Activated T-cell treated with anti-CD3 and anti-CD28 coated beads, Interleukin-2, amount 50 U/mL, for 4 hours (primary cell): ENCODE results near the gene DYNC1I1. TPM values are rescaled to one million over a fixed set of nuclear protein-coding genes. Genes with fewer than 3 reads are reported as not detected.
A peak's percentile ranks its signal among the peaks of the same experiment; 100 is the strongest.

Source experiments
- ATAC-seq, 2 donors: fragments of 200-7000 bp; cut with Tn5 transposase; one replicate each; pipeline ENCODE4 v1.10.0; 2021
- DNase-seq: peaks from one replicate; pipeline ENCODE4 v3.0.0-alpha.2; 2020
- H3K27me3 Mint-ChIP-seq: one replicate; pipeline ENCODE4 v1.8.0; 2021; ENCODE audit warnings: low read depth, mixed read lengths
- H3K36me3 Mint-ChIP-seq: one replicate; pipeline ENCODE4 v1.8.0; 2022; ENCODE audit warnings: mixed read lengths; ENCODE audit not compliant: insufficient read depth
- H3K4me1 Mint-ChIP-seq: one replicate; pipeline ENCODE4 v1.8.0; 2021; ENCODE audit warnings: low read depth, mixed read lengths
- H3K4me3 Mint-ChIP-seq: one replicate; pipeline ENCODE4 v1.8.0; 2021; ENCODE audit warnings: mild to moderate bottlenecking, moderate library complexity, mixed read lengths
- H3K9me3 Mint-ChIP-seq: one replicate; pipeline ENCODE4 v1.8.0; 2021; ENCODE audit warnings: mixed read lengths
- total RNA-seq, 3 donors: library from RNA; stranded (reverse); gene quantifications; one replicate each; pipeline ENCODE4 v1.2.1, GENCODE V29; 2021

The DYNC1I1 gene
- total RNA-seq, result not detected

- peak; percentile 69 to 79 for ATAC-seq
- Mint-ChIP-seq H3K36me3 (no peaks in the 10 kb centered on the region), H3K27me3 (peaks cover 31% of the 10 kb centered on the region), H3K9me3 (no peaks in the 10 kb centered on the region), H3K4me1 (no peaks in the 10 kb centered on the region), H3K4me3 (peak within 1 kb of the TSS; percentile 45)
- DNase-seq, result peak; percentile 5
Measured at GRCh38 chr7:95772298-95772770, at the start of gene DYNC1I1. Gene DYNC1I1 (plus strand): TSS chr7:95772554. CDS start chr7:95804730, 32,176 bp downstream.

GRCh38 chr7:95723583-95724180 is 48.7 kb upstream of the DYNC1I1 start:
- ATAC-seq, result no peak
- H3K4me3 Mint-ChIP-seq, result no peak overlapping the region
- H3K4me1 Mint-ChIP-seq, result no peaks in the 10 kb centered on the region
- no peaks in the 10 kb centered on the region for H3K9me3 Mint-ChIP-seq
- H3K36me3 Mint-ChIP-seq, result no peaks in the 10 kb centered on the region
- no peak for DNase-seq
- H3K27me3 Mint-ChIP-seq, result peaks cover 3% of the 10 kb centered on the region

- Mint-ChIP-seq H3K27me3 (peaks cover 3% of the 10 kb centered on the region), H3K4me1 (no peaks in the 10 kb centered on the region), H3K36me3 (no peaks in the 10 kb centered on the region), H3K9me3 (no peaks in the 10 kb centered on the region), H3K4me3 (no peak overlapping the region)
- ATAC-seq (no peak), DNase-seq (no peak)
Measured at GRCh38 chr7:95725205-95725604, 47.1 kb upstream of the DYNC1I1 start.

- ATAC-seq (no peak), DNase-seq (no peak)
- Mint-ChIP-seq H3K4me3 (no peak overlapping the region), H3K36me3 (no peaks in the 10 kb centered on the region), H3K4me1 (no peaks in the 10 kb centered on the region), H3K9me3 (no peaks in the 10 kb centered on the region), H3K27me3 (no peaks in the 10 kb centered on the region)
Measured at GRCh38 chr7:95730493-95731280, 41.7 kb upstream of the DYNC1I1 start.

- no peaks in the 10 kb centered on the region for H3K4me1 Mint-ChIP-seq
- no peaks in the 10 kb centered on the region for H3K9me3 Mint-ChIP-seq
- DNase-seq (no peak), ATAC-seq (no peak)
- H3K36me3 Mint-ChIP-seq, result no peaks in the 10 kb centered on the region
- H3K27me3 Mint-ChIP-seq, result peaks cover 3% of the 10 kb centered on the region
- H3K4me3 Mint-ChIP-seq, result no peak overlapping the region
Measured at GRCh38 chr7:95736635-95737034, 35.7 kb upstream of the DYNC1I1 start.

GRCh38 chr7:95737828-95738505 is 34.4 kb upstream of the DYNC1I1 start:
- Mint-ChIP-seq H3K27me3 (peaks cover 3% of the 10 kb centered on the region), H3K4me1 (no peaks in the 10 kb centered on the region), H3K4me3 (no peak overlapping the region), H3K36me3 (no peaks in the 10 kb centered on the region), H3K9me3 (no peaks in the 10 kb centered on the region)
- DNase-seq (no peak), ATAC-seq (no peak)

- no peak for ATAC-seq
Measured at GRCh38 chr7:95749044-95749443, 23.3 kb upstream of the DYNC1I1 start.

GRCh38 chr7:95749515-95749914 is 22.8 kb upstream of the DYNC1I1 start:
- Mint-ChIP-seq H3K9me3 (peaks cover 7% of the 10 kb centered on the region), H3K4me3 (no peak overlapping the region), H3K36me3 (no peaks in the 10 kb centered on the region), H3K4me1 (no peaks in the 10 kb centered on the region), H3K27me3 (no peaks in the 10 kb centered on the region)
- DNase-seq (no peak), ATAC-seq (no peak)

More at GRCh38 chr7:95749044-95749443, 23.3 kb upstream of the DYNC1I1 start:
- no peak for DNase-seq
- Mint-ChIP-seq H3K4me3 (no peak overlapping the region), H3K9me3 (peaks cover 7% of the 10 kb centered on the region), H3K27me3 (no peaks in the 10 kb centered on the region), H3K4me1 (no peaks in the 10 kb centered on the region), H3K36me3 (no peaks in the 10 kb centered on the region)

- no peaks in the 10 kb centered on the region for H3K4me1 Mint-ChIP-seq
- H3K36me3 Mint-ChIP-seq, result no peaks in the 10 kb centered on the region
- DNase-seq (no peak), ATAC-seq (no peak)
- H3K9me3 Mint-ChIP-seq, result peaks cover 4% of the 10 kb centered on the region
- no peak overlapping the region for H3K4me3 Mint-ChIP-seq
- no peaks in the 10 kb centered on the region for H3K27me3 Mint-ChIP-seq
Measured at GRCh38 chr7:95753440-95753839, 18.9 kb upstream of the DYNC1I1 start.

- Mint-ChIP-seq H3K4me1 (no peaks in the 10 kb centered on the region), H3K4me3 (no peak overlapping the region), H3K9me3 (peaks cover 4% of the 10 kb centered on the region), H3K27me3 (no peaks in the 10 kb centered on the region), H3K36me3 (no peaks in the 10 kb centered on the region)
- ATAC-seq (no peak), DNase-seq (no peak)
Measured at GRCh38 chr7:95755277-95755934, 16.9 kb upstream of the DYNC1I1 start.

GRCh38 chr7:95758187-95758586 is 14.2 kb upstream of the DYNC1I1 start:
- H3K4me3 Mint-ChIP-seq, result no peak overlapping the region
- H3K9me3 Mint-ChIP-seq, result peaks cover under 1% of the 10 kb centered on the region
- no peaks in the 10 kb centered on the region for H3K27me3 Mint-ChIP-seq
- no peaks in the 10 kb centered on the region for H3K36me3 Mint-ChIP-seq
- no peaks in the 10 kb centered on the region for H3K4me1 Mint-ChIP-seq
- DNase-seq (no peak), ATAC-seq (no peak)

- no peaks in the 10 kb centered on the region for H3K36me3 Mint-ChIP-seq
- DNase-seq (no peak), ATAC-seq (no peak)
- H3K4me1 Mint-ChIP-seq, result no peaks in the 10 kb centered on the region
- H3K4me3 Mint-ChIP-seq, result no peak overlapping the region
- H3K9me3 Mint-ChIP-seq, result no peaks in the 10 kb centered on the region
- H3K27me3 Mint-ChIP-seq, result peaks cover 6% of the 10 kb centered on the region
Measured at GRCh38 chr7:95766086-95766485, 6.3 kb upstream of the DYNC1I1 start.

- ATAC-seq, result no peak
- H3K9me3 Mint-ChIP-seq, result no peaks in the 10 kb centered on the region
- H3K27me3 Mint-ChIP-seq, result peaks cover 9% of the 10 kb centered on the region
- no peaks in the 10 kb centered on the region for H3K36me3 Mint-ChIP-seq
- H3K4me1 Mint-ChIP-seq, result no peaks in the 10 kb centered on the region
- no peak overlapping the region for H3K4me3 Mint-ChIP-seq
- no peak for DNase-seq
Measured at GRCh38 chr7:95766657-95767056, 5.7 kb upstream of the DYNC1I1 start.
